Activated CD8-positive, alpha-beta memory T cell treated with anti-CD3 and anti-CD28 coated beads for 24 hours (primary cell): Measurements from ENCODE around the gene SCN4A.

Source experiments
- DNase-seq: peaks from one replicate; pipeline ENCODE4 v3.0.0-alpha.2; 2020

SCN4A gene

DNA sequence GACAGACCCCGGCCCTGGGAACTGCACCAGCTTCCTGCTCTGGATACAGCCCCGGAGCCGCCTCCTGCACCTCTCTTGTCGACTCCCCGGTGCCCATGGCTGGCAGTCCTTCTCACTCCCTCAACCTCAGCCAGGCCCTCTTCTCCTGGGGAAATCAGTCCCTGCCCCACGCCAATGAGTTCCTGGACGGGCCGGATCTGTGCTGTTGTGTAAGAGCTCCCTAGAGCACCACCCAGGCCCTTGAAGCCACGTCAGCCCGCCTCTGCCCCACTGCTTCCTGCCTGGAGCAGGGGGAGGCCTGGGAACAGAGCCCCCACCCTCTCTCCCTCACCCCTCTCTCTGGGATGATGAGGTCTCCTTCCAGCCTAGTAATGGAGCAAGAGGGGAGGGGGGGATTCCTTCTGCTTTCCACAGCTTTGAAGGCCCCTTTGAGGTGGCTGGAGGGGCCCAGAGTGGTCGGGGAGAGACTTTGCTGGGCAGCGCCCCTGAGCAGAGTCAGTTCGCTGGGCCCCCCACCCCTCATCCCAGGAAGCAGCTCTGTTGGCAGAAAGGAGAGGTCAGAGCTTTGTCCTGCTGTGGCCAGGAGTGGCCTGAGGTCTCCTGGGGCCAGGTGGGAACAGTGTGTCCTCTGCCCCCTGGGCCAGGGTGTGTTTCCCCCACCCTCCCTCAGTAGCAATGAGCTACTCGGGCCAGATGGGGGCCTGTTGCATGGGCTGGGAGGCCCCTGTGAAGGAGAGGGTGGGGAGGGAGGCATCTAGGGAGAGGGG, 29.2 kb upstream of the SCN4A start:
- peak; percentile 56 for DNase-seq

DNA sequence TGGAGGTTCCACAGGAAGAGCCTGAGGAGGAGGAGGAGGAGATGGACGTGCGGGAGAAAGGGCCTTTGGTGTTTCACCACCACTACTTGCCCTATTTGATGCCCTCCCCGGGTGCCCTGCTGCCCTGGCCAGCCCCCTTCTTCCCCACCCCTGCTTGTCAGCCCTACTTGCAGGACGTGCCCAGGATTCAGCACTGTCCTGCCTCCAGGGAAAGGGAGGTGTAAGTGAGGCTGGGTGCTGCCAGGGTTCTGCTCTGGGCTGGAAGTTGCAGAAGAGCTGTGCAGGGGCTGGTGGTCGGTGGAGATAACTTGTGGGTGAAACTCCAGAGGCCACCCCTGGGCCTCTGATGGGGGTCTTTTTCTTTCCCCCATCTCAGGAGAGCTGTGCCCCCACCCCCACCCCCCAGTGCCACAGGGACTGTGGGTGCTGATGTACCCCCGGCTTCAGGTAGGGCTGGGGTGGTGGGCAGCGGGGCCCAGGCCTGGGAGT, 28.4 kb upstream of the SCN4A start:
- peak; percentile 53 for DNase-seq

DNA sequence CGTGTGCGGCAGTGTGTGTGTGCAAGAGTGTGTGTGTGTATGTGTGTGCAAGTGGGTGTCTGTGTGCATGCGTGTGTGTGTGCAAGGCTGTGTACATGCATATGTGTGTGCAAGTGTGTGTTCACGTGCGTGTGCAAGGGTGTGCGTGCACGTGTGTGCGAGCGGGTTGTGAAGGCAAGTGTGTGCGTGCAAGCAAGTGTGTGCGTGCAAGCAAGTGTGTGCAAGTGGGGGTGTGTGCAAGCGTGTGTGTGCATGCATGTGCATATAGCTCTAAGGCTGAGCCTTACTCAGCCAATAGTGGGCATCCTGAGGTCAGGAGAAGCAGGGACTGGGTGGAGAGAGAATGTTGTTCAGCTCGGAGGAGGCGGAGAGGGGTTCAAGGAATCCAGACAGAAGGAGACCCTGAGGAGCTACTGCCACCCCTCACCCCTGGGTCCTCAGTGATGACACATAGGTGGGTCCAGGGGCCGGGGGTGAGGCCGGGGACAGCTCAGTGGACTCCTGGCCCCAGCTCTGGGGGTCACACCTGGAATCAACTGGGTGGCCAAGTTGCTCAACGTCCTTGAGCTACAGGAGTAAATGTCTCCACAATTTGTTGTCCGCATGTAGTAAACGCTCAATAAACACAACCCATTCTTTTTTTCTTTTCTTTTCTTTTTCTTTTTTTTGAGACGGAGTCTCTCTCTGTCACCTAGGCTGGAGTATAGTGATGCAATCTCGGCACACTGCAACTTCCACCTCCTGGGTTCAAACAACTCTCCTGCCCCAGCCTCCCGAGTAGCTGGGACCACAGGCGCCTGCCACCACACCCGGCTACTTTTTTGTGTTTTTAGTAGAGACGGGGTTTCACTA, 27.2 kb upstream of the SCN4A start:
- DNase-seq, result peak; percentile 57

DNA sequence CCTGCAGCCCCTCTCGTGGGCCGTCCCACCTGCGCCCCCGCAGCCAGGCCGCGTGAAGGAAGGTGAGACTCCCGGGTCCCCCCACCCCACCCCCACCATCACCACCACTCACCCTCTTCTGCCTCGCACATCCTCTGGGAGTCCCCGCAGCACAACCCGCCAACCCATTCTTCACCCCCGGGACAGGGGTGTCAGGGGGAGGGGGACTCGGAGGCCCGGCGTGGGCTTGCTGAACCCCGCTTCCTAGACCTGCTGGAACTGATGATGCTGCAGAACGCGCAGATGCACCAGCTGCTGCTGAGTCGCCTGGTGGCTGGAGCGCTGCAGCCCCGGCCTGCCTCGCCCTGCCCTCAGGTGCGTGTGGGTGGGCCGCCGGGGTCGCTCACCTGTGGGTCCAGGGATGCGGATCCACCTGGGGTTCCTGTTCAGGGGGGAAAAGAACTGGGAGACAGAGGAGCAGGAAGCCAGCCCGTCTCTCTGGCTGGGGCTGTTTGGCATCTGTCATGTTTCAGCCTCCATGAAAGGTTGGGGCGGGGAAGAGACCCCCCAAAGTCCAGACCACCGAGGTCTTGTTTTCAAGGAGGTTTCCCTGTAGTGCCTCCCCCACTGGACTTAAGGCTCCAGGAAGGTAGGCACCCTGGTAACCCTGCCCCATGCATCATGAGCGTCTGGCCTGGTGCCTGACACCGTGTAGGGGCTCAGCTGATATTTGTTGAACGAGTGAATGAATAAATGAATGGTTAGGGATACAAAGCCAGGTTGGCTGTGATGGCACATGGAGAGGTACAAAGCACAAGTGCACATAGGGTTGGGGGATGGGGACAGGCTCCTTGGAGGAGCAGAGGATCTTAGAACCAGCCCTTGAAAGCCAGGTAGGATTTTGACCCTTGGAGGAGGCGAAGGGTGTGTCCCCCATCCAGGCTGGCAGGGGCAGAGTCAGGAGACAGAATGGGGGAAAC, 26.3 kb upstream of the SCN4A start:
- DNase-seq, result peak; percentile 65

DNA sequence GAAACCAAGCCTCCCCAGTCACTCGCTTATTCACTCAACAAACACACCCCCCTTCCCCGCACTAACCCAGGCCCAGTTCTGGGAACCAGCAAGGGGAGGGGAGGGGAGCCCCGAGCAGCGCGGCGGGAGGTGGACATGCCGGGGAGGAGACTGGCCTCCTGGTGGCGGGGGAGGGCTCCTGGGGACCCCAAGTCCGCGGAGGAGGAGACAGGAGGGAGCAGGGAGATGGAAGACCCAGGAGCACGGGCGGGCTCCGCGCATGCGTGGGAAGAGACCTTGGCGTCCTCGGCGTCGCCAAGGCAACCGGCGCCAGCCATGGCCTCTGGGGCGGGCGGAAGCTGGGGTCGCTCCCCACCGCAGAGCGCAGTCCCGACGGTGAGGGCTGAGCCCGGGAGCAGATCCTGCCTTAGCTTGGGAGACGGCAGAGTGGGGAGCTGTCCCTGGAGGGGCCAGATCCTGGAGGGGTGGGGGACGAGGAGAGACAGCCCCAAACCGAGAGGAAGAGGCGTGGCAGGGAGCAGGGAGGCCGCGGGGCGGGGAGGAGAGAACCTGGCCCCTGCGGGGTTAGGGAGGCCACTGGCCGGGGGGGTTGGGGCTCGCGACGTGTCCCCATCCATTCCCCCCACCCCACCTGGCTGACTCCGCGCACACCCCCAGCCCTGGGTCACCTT, 25.5 kb upstream of the SCN4A start, which contains the start of gene PRR29:
Gene PRR29, plus strand, starts transcription at position 302 of the 671 bp plus-strand sequence. Its CDS starts 14 bp downstream, at position 316.
- DNase-seq, result peak; percentile 87

DNA sequence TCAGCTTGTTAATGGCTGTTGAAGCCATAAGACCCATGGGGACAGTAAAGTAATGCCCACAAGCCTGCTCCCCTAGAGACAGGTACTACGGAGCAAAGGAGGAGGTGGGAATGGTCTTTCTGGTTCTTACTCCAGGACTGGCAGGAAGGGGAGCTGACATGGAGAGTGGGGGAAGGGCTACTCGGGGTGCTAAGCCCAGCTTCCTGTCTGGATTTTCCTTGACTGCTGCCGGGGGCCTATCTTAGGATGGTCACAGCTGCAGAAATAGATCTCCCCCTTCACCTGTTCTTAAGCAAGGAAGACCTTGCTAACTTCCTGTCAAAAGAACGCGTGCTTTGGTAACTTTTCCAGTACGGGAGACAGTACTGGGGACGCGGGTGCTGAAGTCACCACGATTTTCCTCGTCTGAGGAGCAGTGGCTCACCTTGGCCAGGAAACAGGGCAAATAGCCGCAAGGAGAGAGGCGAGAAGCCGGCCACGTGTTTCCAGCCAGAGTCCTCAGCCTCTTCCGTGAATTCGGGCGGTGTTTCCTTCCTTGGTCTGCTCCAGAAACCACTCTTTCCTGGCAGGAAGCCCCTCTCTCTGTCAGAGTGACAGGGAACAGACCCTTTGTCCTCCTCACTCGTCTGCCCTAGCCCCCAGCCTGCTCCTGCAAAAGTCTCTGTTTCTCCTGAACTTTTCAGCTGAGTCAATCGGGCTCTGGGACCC, 24.8 kb upstream of the SCN4A start:
- DNase-seq, result peak; percentile 58

DNA sequence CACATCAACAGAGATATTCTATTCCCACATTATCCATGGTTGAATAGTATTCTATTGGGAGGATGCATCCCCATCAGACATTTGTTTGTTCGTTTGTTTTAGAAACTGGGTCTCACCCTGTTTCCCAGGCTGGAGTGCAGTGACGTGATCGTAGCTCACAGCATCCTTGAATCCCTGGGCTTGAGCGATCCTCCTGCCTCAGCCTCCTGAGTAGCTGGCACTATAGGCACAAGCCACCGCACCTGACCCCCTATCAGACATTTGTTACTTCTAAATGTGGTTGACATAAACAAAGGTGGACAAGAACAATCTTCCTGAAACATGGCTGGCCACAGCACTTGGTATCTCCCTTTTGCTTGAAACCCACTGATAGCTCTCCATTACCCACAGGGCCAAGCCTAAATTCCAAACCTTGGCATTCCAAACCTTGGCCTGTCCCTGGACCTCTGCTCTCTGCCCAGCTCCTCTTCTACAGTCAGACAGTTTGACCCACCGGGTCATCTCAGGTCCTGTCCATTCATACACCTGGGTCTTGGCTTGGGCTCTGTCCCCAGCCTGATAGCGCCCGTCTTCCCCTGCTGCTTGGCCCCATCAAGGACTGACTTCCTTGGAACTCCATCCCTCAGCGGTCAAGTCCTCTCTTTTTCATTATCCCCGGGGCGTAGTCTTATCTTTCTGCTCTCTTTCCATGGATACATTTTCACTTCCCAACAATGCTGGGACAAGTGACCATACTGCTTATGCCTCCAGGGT, 23.9 kb upstream of the SCN4A start:
- peak; percentile 53 for DNase-seq

DNA sequence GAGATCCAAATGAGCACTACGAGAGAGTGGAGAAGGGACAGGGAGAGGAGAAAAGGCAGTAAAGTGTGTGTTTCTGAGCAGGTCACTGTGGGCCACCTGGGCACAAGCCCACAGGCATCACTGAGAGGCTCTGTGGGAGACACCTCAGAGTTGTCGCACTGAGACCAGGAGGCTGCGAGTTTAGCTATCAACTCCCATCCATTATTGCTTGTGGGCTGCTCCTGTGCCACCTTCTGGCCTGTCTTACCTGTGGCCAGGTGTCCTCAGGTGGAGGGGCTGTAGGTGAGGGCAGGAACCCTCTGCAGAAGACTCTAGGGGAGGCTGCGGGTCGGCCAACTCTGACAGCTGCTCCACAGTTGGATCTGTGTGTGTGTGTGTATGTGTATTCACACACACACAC, 22.9 kb upstream of the SCN4A start:
- peak; percentile 43 for DNase-seq

DNA sequence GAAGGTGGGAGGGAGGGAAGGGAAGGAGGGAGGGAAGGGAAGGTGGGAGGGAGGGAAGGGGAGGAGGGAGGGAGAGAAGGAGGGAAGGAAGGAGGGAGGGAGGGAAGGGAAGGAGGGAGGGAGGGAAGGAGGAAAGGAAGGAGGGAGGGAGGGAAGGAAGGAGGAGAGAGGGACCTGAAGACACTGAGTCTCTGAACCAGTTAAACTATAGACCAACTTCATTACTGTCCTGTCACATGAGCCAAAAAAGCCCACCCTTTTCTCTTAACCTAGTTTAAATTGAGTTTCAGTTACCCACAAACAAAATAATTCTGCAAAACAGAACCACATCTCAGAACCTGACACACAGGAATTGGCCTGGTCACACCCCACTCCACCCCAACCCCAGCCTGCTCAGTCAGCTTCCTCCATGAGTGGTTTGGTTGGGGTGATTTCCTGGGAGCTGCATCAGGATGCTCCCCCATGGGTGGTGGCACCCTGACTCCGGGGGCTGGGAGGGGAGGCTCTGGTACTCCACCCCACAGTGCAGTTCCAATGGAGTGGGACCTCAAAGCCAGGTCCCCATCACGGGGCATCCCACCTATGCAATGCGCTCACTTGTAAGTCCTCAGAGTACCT, 20.8 kb upstream of the SCN4A start:
- peak; percentile 55 for DNase-seq

DNA sequence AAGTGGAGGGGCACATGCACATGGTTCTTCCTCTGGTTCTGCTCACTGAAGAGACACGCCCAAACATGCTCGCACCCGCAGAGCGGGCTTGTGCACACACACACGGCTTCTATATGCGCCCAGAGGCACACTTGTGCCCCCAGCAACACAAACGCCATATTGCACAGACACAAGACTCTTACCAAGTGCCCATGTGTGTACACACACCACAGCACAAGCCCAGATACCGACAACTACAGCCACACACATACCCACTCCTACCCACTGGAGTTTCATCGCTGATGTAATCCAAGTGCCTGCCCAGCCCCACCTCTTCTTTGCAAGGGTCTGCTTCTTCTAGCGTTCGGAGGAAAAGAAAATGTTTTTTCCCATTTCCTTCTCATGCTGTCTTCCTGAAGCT, 18.9 kb upstream of the SCN4A start:
- DNase-seq, result no peak

DNA sequence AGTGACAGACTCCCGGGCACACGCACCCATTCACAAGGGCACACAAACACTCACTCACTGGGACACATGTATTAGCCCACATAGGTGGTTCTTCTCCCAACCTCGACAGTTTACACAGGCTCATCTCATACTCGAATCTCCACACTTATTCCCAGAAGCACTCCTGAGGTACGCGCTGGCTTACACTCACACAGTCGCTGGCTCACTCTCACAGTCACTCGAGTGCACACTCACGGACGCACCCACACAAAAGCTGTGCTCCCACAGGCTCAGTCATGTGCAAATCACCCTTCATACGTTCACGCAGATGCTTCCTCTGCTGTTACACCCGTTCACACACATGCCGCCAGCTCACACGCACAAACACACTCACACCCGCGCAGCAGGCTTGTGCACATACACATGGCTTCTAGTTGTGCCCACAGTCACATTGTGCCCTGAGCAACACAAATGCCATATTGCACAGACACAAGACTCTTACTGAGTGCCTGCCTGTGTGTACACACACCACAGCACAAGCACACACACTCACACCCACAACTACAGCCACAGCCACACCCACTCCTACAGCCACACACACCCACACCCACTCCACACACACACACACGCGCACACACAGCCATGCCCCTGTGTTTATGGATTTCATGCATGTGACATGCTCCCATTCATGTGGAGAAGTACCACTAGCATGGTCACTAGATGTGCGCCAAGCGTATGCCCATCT, 17.1 kb upstream of the SCN4A start:
- no peak for DNase-seq

DNA sequence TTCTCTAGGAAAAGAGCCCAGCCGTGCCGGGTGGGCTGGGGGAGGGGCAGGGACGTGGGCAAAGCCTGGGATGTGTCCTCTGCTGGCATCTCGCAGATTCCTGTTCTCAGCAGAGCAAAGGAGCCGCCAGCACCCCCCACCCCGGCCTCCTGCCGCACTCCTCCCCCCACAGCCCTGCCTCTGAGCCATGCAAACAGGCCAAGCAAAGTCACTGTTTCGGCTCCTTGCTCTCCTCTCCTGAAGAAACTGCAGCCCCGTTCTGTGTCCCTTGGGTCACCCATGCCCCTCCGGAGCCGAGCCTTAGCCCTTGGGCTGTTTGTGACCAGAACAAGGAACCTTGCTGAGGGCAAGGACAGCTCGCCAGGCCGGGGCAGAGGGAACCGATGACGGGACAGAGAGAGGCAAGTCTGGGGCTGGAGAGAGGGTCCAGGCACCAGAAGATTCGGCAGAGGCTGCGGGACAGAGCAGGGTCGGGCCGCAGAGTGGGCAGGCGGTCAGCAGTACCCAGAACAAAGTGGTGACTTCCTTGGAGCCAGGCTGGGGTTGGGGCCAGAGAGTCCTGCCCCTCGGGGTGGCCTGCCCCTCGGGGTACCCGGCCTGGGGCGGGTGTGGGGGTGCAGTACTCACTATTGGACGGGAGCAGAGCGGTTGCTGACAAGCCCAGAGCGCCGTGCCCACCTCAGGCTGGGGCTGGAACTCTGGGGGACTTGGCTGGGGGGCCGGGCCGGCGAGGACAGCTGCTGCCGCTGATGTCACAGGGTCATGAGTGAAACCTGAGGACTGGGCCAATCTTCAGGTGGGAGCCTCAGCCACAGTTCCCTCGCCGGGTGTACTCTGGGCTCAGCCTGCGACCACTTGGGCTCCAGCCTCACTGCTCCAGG, 16.3 kb upstream of the SCN4A start:
- no peak for DNase-seq

DNA sequence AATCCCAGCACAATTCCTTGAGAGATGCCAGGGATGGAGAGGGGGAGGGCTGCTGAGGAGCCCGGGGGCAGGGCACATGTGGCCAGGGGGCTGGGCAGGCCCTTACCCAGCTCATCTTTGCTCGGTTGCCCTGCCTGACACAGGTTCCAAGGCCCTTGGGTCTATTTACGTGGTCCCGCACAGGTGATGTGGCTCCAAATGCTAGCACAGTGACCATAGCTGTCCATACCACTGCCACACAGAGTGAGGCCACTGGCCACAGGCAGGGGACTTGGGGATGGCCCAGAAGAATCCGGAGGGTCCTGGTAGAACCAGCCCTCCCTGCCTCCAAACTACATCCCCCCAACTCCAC, 15.4 kb upstream of the SCN4A start:
- no peak for DNase-seq

DNA sequence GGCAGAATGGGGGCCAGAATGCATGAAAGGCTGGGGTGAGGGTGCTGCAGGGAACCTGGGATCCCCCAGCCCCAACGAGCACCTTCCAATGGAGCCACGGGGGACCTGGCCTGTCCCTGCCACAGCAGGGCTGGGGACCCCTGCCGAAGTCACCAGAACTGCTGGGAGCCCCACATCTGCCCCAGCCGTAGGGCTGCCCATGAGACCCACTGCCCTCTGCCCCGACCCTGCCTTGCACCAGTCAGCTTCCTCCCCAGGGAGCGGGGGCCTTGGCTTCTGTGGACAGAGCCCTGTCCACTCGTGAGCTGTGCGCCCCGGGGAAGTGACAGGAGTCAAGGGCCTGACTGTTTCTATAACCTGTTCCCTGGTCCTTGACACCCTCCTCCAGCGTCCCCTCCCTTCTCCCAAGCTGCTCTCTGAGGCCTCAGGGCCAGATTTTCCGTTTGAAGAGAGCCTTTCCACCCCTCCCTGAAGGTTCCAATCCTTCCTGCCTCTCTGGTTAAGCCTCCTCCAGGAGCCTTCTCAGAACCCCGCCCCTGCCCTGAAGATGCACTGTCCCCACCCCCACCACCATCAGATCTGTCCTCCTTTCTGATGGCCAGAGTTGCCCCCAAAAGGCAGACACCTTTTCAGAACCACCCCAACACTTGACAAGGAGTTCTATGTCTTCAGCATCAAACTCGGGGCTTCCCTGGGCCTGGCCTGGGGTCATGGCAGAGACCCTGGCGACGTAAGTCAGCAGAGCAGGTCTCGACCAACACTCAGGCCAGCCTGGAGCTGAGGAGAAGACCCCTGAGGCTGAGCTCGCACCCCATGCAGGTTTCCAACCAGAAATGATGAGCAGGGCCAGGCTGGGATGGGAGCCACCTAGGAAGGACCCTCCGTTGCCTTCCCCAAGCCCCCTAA, 14.8 kb upstream of the SCN4A start:
- DNase-seq, result no peak

DNA sequence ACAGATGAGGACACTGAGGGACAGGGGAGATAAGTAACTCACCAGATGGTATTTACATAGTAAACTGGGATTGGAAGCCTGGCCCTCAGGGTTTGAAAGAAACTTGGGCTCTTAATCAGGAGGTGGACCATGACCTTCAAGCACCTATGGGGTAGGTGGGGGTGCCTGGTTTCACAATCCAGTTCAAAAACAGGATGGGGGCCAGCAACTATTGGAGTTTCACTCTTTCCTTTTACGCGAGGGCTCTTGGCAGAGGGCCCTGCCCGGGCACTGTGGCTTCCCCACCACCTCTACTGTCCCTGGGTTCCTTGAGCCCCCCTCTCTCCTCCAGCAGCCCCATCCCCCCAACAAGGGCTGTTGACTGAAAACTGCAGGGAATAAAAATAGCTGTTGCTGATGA, 14.1 kb upstream of the SCN4A start:
- DNase-seq, result no peak

DNA sequence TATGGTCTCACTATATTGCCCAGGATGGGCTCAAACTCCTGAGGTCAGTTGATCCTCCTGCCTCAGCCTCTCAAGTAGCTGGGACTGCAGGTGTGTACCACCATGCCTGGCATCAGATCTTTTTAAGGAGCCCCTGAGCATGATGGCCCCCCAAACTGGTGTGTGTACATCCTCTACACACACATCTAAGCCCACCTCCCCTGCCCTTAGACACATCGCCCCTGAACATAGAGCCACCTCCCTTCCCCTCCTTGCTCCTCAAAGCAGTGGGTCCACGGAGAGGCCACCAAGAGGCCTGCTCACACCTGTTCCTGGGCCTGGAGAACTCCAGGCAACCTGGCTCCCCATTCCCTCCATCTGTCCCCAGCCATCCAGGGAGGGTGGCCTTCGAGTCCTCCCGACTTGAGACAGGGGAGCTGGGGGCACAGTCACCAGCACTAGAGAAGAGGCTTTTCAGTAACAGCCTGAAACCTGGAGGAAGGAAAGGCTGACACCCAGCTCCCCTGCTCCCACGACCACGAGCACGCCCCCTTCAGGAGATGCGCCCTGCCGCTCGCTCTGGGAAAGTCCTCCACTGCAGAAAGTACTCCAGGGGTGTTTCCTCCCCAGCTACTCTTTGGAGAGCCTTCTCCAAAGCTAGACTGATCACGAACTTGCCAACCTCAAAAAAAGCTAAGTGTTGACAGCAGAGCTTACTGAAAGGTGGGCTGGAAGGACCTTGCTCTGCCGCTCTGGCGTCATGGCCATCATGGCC, 12.8 kb upstream of the SCN4A start:
- DNase-seq, result no peak
